Tracheal epithelial cell (primary cell): ENCODE measurements around the gene TRDMT1. TPM values are rescaled to one million over a fixed set of nuclear protein-coding genes. Genes with fewer than 3 reads are reported as not detected.

Source experiments
- total RNA-seq: library from RNA; depleted of rRNA; stranded (reverse); fragments of >200 nt; gene quantifications from 2 replicates; pipeline ENCODE4 v1.2.1, GENCODE V29; 2014

Gene TRDMT1
- total RNA-seq: 0.85 and 1.2 TPM in 2 replicates

DNA sequence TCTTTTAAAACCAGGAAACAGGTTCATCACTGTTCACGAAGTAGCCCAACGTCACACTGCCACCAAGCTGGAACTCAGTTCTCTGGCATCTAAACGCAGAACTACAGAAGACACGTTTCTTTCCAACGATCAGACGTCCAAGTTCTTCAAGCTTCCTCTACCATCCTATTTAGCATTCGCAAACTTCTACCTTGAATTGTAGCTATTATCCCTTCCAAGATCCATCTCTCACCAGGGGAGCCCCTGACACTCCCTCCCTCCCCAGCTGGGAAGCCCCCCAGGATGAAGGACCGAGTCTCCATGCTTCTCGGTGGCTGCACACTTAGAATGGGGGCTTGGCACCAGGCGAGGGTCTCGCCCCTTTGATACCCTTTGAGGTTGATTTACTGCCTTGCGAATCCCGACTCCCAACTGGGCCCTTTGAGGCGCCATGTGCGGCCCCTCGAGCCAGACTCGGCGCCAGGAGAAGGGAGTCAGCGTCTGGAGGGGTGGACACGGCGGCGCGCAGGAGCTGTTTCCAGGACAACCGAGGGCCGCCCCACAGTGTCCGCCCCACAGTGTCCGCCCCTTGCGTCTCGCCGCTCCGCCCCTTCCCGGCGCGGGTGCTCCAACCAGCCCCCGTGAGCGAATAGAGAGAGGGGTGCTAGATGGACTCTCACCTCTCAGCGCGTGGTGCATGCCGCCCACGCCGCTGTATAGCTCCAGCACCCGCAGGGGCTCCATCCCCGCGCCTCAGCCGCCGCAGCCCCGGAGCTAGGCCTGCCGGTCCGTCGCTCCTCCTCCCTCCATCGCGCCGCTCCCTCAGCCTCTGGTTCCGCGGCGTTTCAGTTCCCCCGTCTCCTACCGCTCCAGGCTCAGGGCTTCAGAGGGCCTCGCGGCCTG lies at the start of gene TRDMT1:
Gene TRDMT1, minus strand, starts transcription at position 761 of the 882 bp plus-strand sequence. Its CDS starts 38 bp downstream, at position 723.

GRCh38 chr10:17228091-17229015 lies 26.9 kb upstream of the TRDMT1 start, which contains the start of gene VIM:
Gene VIM, plus strand, starts transcription at chr10:17228241. Its CDS starts 1,182 bp downstream, at chr10:17229423.

GRCh38 chr10:17129741-17130140 lies 71.7 kb downstream of the TRDMT1 start, which contains the start of gene CUBN:
Gene CUBN, minus strand, starts transcription at chr10:17129811. Its CDS starts 46 bp downstream, at chr10:17129765.

Other genes with a start within 250 kb of the TRDMT1 start
- under 0.01 and 0.85 TPM in 2 replicates for gene CUBN, start 71.9 kb downstream of the TRDMT1 start, total RNA-seq
- gene VIM, start 26.6 kb upstream of the TRDMT1 start, total RNA-seq: 168 and 947 TPM in 2 replicates